Aorta (tissue), 5 donors: ENCODE results near the gene KRT76. TPM values are rescaled to one million over a fixed set of nuclear protein-coding genes. Genes with fewer than 3 reads are reported as not detected.

Experiments
- ATAC-seq: fragments of 200-7000 bp; cut with Tn5 transposase; one replicate; pipeline ENCODE4 v1.9.1; 2022; ENCODE audit warnings: moderate library complexity; ENCODE audit not compliant: low FRiP score
- DNase-seq, 2 donors: peaks; one replicate each; pipeline ENCODE4 v3.0.0-alpha.2; 2020
- H3K27ac ChIP-seq, 2 donors: one replicate each; pipeline ENCODE4 v1.5.1; 2013; ENCODE audit warnings: low read length in 2 of 2, mild to moderate bottlenecking in 2 of 2, moderate library complexity in 2 of 2, control low read depth in 1 of 2, inconsistent platforms in 1 of 2, low read depth in 1 of 2
- H3K27me3 ChIP-seq, 2 donors: one replicate each; pipeline ENCODE4 v1.6.1; 2013; ENCODE audit warnings: control low read depth in 1 of 2, low read length in 1 of 2, mild to moderate bottlenecking in 1 of 2, moderate library complexity in 1 of 2; ENCODE audit not compliant: insufficient read depth in 2 of 2, control insufficient read depth in 1 of 2
- H3K36me3 ChIP-seq, 2 donors: one replicate each; pipeline ENCODE4 v1.6.1; 2013; ENCODE audit warnings: control low read depth in 1 of 2, low read length in 1 of 2, mild to moderate bottlenecking in 1 of 2; ENCODE audit not compliant: insufficient read depth in 2 of 2, control insufficient read depth in 1 of 2
- H3K4me1 ChIP-seq, 2 donors: one replicate each; pipeline ENCODE4 v1.6.1; 2013; ENCODE audit warnings: low read length in 2 of 2, control low read depth in 1 of 2, mild to moderate bottlenecking in 1 of 2, moderate library complexity in 1 of 2; ENCODE audit not compliant: insufficient read depth in 2 of 2, control insufficient read depth in 1 of 2
- H3K4me3 ChIP-seq, 2 donors: one replicate each; pipeline ENCODE4 v1.5.1; 2013; ENCODE audit warnings: low read length in 2 of 2, control low read depth in 1 of 2, mild to moderate bottlenecking in 1 of 2
- H3K9me3 ChIP-seq: one replicate; pipeline ENCODE4 v1.6.1; 2013; ENCODE audit warnings: mild to moderate bottlenecking, low read length; ENCODE audit not compliant: control insufficient read depth
- WGBS, 2 donors: extraction: QIAGEN DNeasy Blood & Tissue Kit; methylation state at CpG; one replicate each; pipeline ENCODE4 v1.1.7; 2013; 5-methylcytosine and 5-hydroxymethylcytosine counted together
- intact Hi-C, 2 donors: fragments of 100-400 bp; cut with DNase I; formaldehyde crosslinking; loops; one replicate each; pipeline versions ENCODE4 v1.14.2 to v1.15.0; 2022
- long read RNA-seq, 2 donors: library from polyadenylated mRNA; unstranded; transcript quantifications; one replicate each; pipeline ENCODE4 v2.0.0, GENCODE V29; 2020 to 2021
- polyA plus RNA-seq, 2 donors: library from polyadenylated mRNA; stranded (reverse); fragments of 200-250 nt; gene quantifications; one replicate each; pipeline ENCODE4 v1.2.3, GENCODE V29; 2013
- total RNA-seq, 2 donors: library from RNA; stranded (reverse); fragmentation: NEBNext Ultra II Directional; extraction: Animal tissue kit (Norgen Biotek cat#: 25700); gene quantifications; one replicate each; pipeline ENCODE4 v1.2.1, GENCODE V29; 2021
- donor health status: healthy with polysubstance abuse.
- donor health status: Bipolar disorder and iron deficiency.
- donor health status: DM: no; HTN: no; CAD: no.
- donor health status: DM: no; HTN: no; CAD: no.
- donor health status: DM: yes; HTN: yes; CAD: no.

Gene KRT76
- not detected for total RNA-seq
- polyA plus RNA-seq, result not detected
- long read RNA-seq, donor 1, result 0 reads
- long read RNA-seq, donor 2, result 0 reads

- ATAC-seq, result no peak
- Histone ChIP-seq H3K4me1 (no peaks in the 10 kb centered on the region), H3K36me3 (no peaks in the 10 kb centered on the region), H3K27ac (no peak within 1 kb of the TSS), H3K9me3 (no peaks in the 10 kb centered on the region), H3K4me3 (no peak within 1 kb of the TSS), H3K27me3 (no peaks in the 10 kb centered on the region)
- no peak for DNase-seq
- WGBS, 2 donors, result 84 to 90% methylated on average over 8 of the region's 8 CpGs
- intact Hi-C loops, result no loop called here
Observed at GRCh38 chr12:52776913-52777395, at the start of gene KRT76. TSS of gene KRT76 (minus strand) at chr12:52777345. CDS start at chr12:52777291, 54 bp downstream.

GRCh38 chr12:52825961-52826360 lies 48.8 kb upstream of the KRT76 start:
- H3K4me3 ChIP-seq, result no peak overlapping the region
- peak; percentile 0 to 11 for DNase-seq
- intact Hi-C loops, result no loop called here
- no peaks in the 10 kb centered on the region for H3K27me3 ChIP-seq
- ATAC-seq, result no peak
- H3K27ac ChIP-seq, result no peak overlapping the region
- 81 to 83% methylated on average over 4 of the region's 4 CpGs for WGBS, 2 donors
- no peaks in the 10 kb centered on the region for H3K4me1 ChIP-seq
- H3K36me3 ChIP-seq, result no peaks in the 10 kb centered on the region
- H3K9me3 ChIP-seq, result no peaks in the 10 kb centered on the region

GRCh38 chr12:52824741-52825410 lies 47.7 kb upstream of the KRT76 start:
- no peak overlapping the region for H3K4me3 ChIP-seq
- WGBS, 2 donors, result 91 to 95% methylated on average over 5 of the region's 5 CpGs
- H3K9me3 ChIP-seq, result no peaks in the 10 kb centered on the region
- no peaks in the 10 kb centered on the region for H3K27me3 ChIP-seq
- ATAC-seq (no peak), DNase-seq (peak; percentile 19 to 23)
- intact Hi-C loops, result no loop called here
- H3K36me3 ChIP-seq, result no peaks in the 10 kb centered on the region
- no peaks in the 10 kb centered on the region for H3K4me1 ChIP-seq
- H3K27ac ChIP-seq, result no peak overlapping the region

GRCh38 chr12:52823761-52824450 lies 46.8 kb upstream of the KRT76 start:
- Histone ChIP-seq H3K4me3 (no peak overlapping the region), H3K27me3 (no peaks in the 10 kb centered on the region), H3K9me3 (no peaks in the 10 kb centered on the region), H3K27ac (no peak overlapping the region), H3K36me3 (no peaks in the 10 kb centered on the region), H3K4me1 (no peaks in the 10 kb centered on the region)
- ATAC-seq, result no peak
- 94 to 96% methylated on average over 15 of the region's 15 CpGs for WGBS, 2 donors
- DNase-seq, result peak in 1 of 2 donors; percentile 22
- intact Hi-C loops, result no loop called here

GRCh38 chr12:52822771-52823510 lies 45.8 kb upstream of the KRT76 start:
- Histone ChIP-seq H3K27ac (no peak overlapping the region), H3K4me1 (no peaks in the 10 kb centered on the region), H3K9me3 (no peaks in the 10 kb centered on the region), H3K4me3 (no peak overlapping the region), H3K27me3 (no peaks in the 10 kb centered on the region), H3K36me3 (no peaks in the 10 kb centered on the region)
- intact Hi-C loops, result no loop called here
- peak in 1 of 2 donors; percentile 22 for DNase-seq
- 61 to 63% methylated on average over 16 of the region's 16 CpGs for WGBS, 2 donors
- ATAC-seq, result no peak

GRCh38 chr12:52821826-52822660 lies 44.9 kb upstream of the KRT76 start:
- 81 to 82% methylated on average over 10 of the region's 10 CpGs for WGBS, 2 donors
- Histone ChIP-seq H3K27ac (no peak overlapping the region), H3K27me3 (no peaks in the 10 kb centered on the region), H3K4me1 (no peaks in the 10 kb centered on the region), H3K9me3 (no peaks in the 10 kb centered on the region), H3K36me3 (no peaks in the 10 kb centered on the region), H3K4me3 (no peak overlapping the region)
- ATAC-seq (no peak), DNase-seq (peak; percentile 42 to 61)
- intact Hi-C loops, result no loop called here

GRCh38 chr12:52821071-52821730 lies 44.1 kb upstream of the KRT76 start:
- 94 to 96% methylated on average over 4 of the region's 4 CpGs for WGBS, 2 donors
- DNase-seq (peak in 1 of 2 donors; percentile 4), ATAC-seq (no peak)
- no peaks in the 10 kb centered on the region for H3K27me3 ChIP-seq
- no peaks in the 10 kb centered on the region for H3K4me1 ChIP-seq
- no peak overlapping the region for H3K27ac ChIP-seq
- H3K4me3 ChIP-seq, result no peak overlapping the region
- intact Hi-C loops, result no loop called here
- H3K36me3 ChIP-seq, result no peaks in the 10 kb centered on the region
- H3K9me3 ChIP-seq, result no peaks in the 10 kb centered on the region

GRCh38 chr12:52820521-52820920 lies 43.4 kb upstream of the KRT76 start:
- intact Hi-C loops, result no loop called here
- Histone ChIP-seq H3K27me3 (no peaks in the 10 kb centered on the region), H3K9me3 (no peaks in the 10 kb centered on the region), H3K4me1 (no peaks in the 10 kb centered on the region), H3K27ac (no peak overlapping the region), H3K4me3 (no peak overlapping the region), H3K36me3 (no peaks in the 10 kb centered on the region)
- 95 to 97% methylated on average over 6 of the region's 6 CpGs for WGBS, 2 donors
- DNase-seq (peak in 1 of 2 donors; percentile 3), ATAC-seq (no peak)
